ENCODE results near the gene CLEC9A.

Gene CLEC9A

GRCh38 chr12:10075451-10075850 is 45.0 kb downstream of the CLEC9A start:
- Mint-ChIP-seq H3K4me1 (ENCODE audit: low read depth) (no peaks in the 10 kb centered on the region), H3K27me3 (peaks cover 6% of the 10 kb centered on the region), H3K36me3 (ENCODE audit: low read depth) (no peaks in the 10 kb centered on the region), H3K9me3 (no peaks in the 10 kb centered on the region), H3K4me3 (no peak overlapping the region), H3K27ac (no peak overlapping the region)
- no peak for DNase-seq

GRCh38 chr12:10082117-10082874 is 51.8 kb downstream of the CLEC9A start:
- no peak overlapping the region for H3K27ac Mint-ChIP-seq
- H3K4me1 Mint-ChIP-seq (ENCODE audit: low read depth), result no peaks in the 10 kb centered on the region
- no peak for DNase-seq
- H3K36me3 Mint-ChIP-seq (ENCODE audit: low read depth), result peaks cover 2% of the 10 kb centered on the region
- H3K4me3 Mint-ChIP-seq, result no peak overlapping the region
- H3K27me3 Mint-ChIP-seq, result peaks cover 14% of the 10 kb centered on the region
- H3K9me3 Mint-ChIP-seq, result peaks cover 9% of the 10 kb centered on the region

GRCh38 chr12:10084733-10085132 is 54.3 kb downstream of the CLEC9A start:
- Mint-ChIP-seq H3K9me3 (peaks cover 9% of the 10 kb centered on the region), H3K4me3 (no peak overlapping the region), H3K27me3 (peaks cover 21% of the 10 kb centered on the region), H3K36me3 (ENCODE audit: low read depth) (peaks cover 2% of the 10 kb centered on the region), H3K4me1 (ENCODE audit: low read depth) (peaks cover 1% of the 10 kb centered on the region), H3K27ac (no peak overlapping the region)
- DNase-seq, result no peak

GRCh38 chr12:10086387-10086786 is 55.9 kb downstream of the CLEC9A start:
- Mint-ChIP-seq H3K27me3 (peaks cover 20% of the 10 kb centered on the region), H3K4me3 (no peak overlapping the region), H3K36me3 (ENCODE audit: low read depth) (peaks cover 2% of the 10 kb centered on the region), H3K4me1 (ENCODE audit: low read depth) (peaks cover 5% of the 10 kb centered on the region), H3K9me3 (peaks cover 9% of the 10 kb centered on the region), H3K27ac (no peak overlapping the region)
- DNase-seq, result no peak

- Mint-ChIP-seq H3K4me1 (ENCODE audit: low read depth) (peaks cover 5% of the 10 kb centered on the region), H3K27ac (no peak overlapping the region), H3K36me3 (ENCODE audit: low read depth) (peaks cover 2% of the 10 kb centered on the region), H3K4me3 (no peak overlapping the region), H3K9me3 (peaks cover 9% of the 10 kb centered on the region), H3K27me3 (peaks cover 14% of the 10 kb centered on the region)
- DNase-seq, result no peak
Observed at GRCh38 chr12:10088031-10088430, 57.5 kb downstream of the CLEC9A start.

GRCh38 chr12:10088955-10089900 is 58.7 kb downstream of the CLEC9A start:
- no peak for DNase-seq
- Mint-ChIP-seq H3K27ac (no peak overlapping the region), H3K4me3 (no peak overlapping the region), H3K36me3 (ENCODE audit: low read depth) (peaks cover 1% of the 10 kb centered on the region), H3K9me3 (peaks cover 4% of the 10 kb centered on the region), H3K4me1 (ENCODE audit: low read depth) (peaks cover 5% of the 10 kb centered on the region), H3K27me3 (peaks cover 14% of the 10 kb centered on the region)

- no peak overlapping the region for H3K27ac Mint-ChIP-seq
- no peak overlapping the region for H3K4me3 Mint-ChIP-seq
- no peaks in the 10 kb centered on the region for H3K36me3 Mint-ChIP-seq (ENCODE audit: low read depth)
- H3K9me3 Mint-ChIP-seq, result no peaks in the 10 kb centered on the region
- DNase-seq, result no peak
- H3K4me1 Mint-ChIP-seq (ENCODE audit: low read depth), result peaks cover 3% of the 10 kb centered on the region
- H3K27me3 Mint-ChIP-seq, result peaks cover 7% of the 10 kb centered on the region
Observed at GRCh38 chr12:10094646-10095395, 64.3 kb downstream of the CLEC9A start.

GRCh38 chr12:10095971-10096370 is 65.5 kb downstream of the CLEC9A start:
- no peaks in the 10 kb centered on the region for H3K9me3 Mint-ChIP-seq
- H3K4me1 Mint-ChIP-seq (ENCODE audit: low read depth), result no peaks in the 10 kb centered on the region
- no peaks in the 10 kb centered on the region for H3K36me3 Mint-ChIP-seq (ENCODE audit: low read depth)
- no peak overlapping the region for H3K4me3 Mint-ChIP-seq
- peaks cover 1% of the 10 kb centered on the region for H3K27me3 Mint-ChIP-seq
- DNase-seq, result no peak
- H3K27ac Mint-ChIP-seq, result no peak overlapping the region

- Mint-ChIP-seq H3K4me3 (no peak overlapping the region), H3K27me3 (peaks cover 11% of the 10 kb centered on the region), H3K27ac (no peak overlapping the region), H3K9me3 (no peaks in the 10 kb centered on the region), H3K36me3 (ENCODE audit: low read depth) (no peaks in the 10 kb centered on the region), H3K4me1 (ENCODE audit: low read depth) (no peaks in the 10 kb centered on the region)
- DNase-seq, result no peak
Observed at GRCh38 chr12:10097521-10097920, 67.0 kb downstream of the CLEC9A start.

- DNase-seq, result no peak
- Mint-ChIP-seq H3K4me1 (ENCODE audit: low read depth) (no peaks in the 10 kb centered on the region), H3K27me3 (peaks cover 11% of the 10 kb centered on the region), H3K9me3 (peaks cover 4% of the 10 kb centered on the region), H3K27ac (no peak within 1 kb of the TSS), H3K4me3 (no peak within 1 kb of the TSS), H3K36me3 (ENCODE audit: low read depth) (no peaks in the 10 kb centered on the region)
Observed at GRCh38 chr12:10098791-10099190, 68.3 kb downstream of the CLEC9A start, which contains the start of gene CLEC1A. Gene CLEC1A (minus strand): TSS chr12:10098985. CDS start chr12:10098922, 63 bp downstream.

- H3K4me3 Mint-ChIP-seq, result no peak overlapping the region
- H3K27me3 Mint-ChIP-seq, result peaks cover 18% of the 10 kb centered on the region
- DNase-seq, result no peak
- H3K36me3 Mint-ChIP-seq (ENCODE audit: low read depth), result no peaks in the 10 kb centered on the region
- H3K27ac Mint-ChIP-seq, result no peak overlapping the region
- H3K4me1 Mint-ChIP-seq (ENCODE audit: low read depth), result no peaks in the 10 kb centered on the region
- H3K9me3 Mint-ChIP-seq, result peaks cover 6% of the 10 kb centered on the region
Observed at GRCh38 chr12:10101042-10101579, 70.6 kb downstream of the CLEC9A start.

GRCh38 chr12:10101648-10102220 is 71.3 kb downstream of the CLEC9A start:
- H3K27ac Mint-ChIP-seq, result no peak overlapping the region
- H3K4me3 Mint-ChIP-seq, result no peak overlapping the region
- H3K9me3 Mint-ChIP-seq, result peaks cover 6% of the 10 kb centered on the region
- peaks cover 19% of the 10 kb centered on the region for H3K27me3 Mint-ChIP-seq
- H3K36me3 Mint-ChIP-seq (ENCODE audit: low read depth), result no peaks in the 10 kb centered on the region
- DNase-seq, result no peak
- no peaks in the 10 kb centered on the region for H3K4me1 Mint-ChIP-seq (ENCODE audit: low read depth)

GRCh38 chr12:10102322-10102721 is 71.8 kb downstream of the CLEC9A start:
- Mint-ChIP-seq H3K9me3 (peaks cover 6% of the 10 kb centered on the region), H3K4me3 (no peak overlapping the region), H3K27me3 (peaks cover 19% of the 10 kb centered on the region), H3K4me1 (ENCODE audit: low read depth) (no peaks in the 10 kb centered on the region), H3K27ac (no peak overlapping the region), H3K36me3 (ENCODE audit: low read depth) (no peaks in the 10 kb centered on the region)
- DNase-seq, result no peak
